Stomach (tissue), 4 donors: ENCODE data around the gene PCNX1.

Experiments
- CTCF ChIP-seq, 7 experiments: fragments of 450-650 bp in 4 of 7; fragments of 200-600 bp in 3 of 7; sonication (generic) in 3 of 7; IDR thresholded peaks; one replicate each; pipeline ENCODE4 v1.5.1; 2016 to 2019; ENCODE audit warnings: antibody characterized with exemption in 7 of 7, control low read depth in 2 of 7, mild to moderate bottlenecking in 1 of 7
- POLR2A ChIP-seq, 4 donors: fragments of 450-650 bp; IDR thresholded peaks; one replicate each; pipeline ENCODE4 v1.6.1; 2016; ENCODE audit warnings: antibody characterized with exemption in 4 of 4, control low read depth in 2 of 4, mild to moderate bottlenecking in 1 of 4, moderate library complexity in 1 of 4

- TF ChIP-seq CTCF (IDR thresholded peaks at IDR 0.05): no peak
- no peak for TF ChIP-seq POLR2A (IDR thresholded peaks at IDR 0.05)
Measured at GRCh38 chr14:71136386-71137060, 229.3 kb downstream of the PCNX1 start.
